Omental fat pad (tissue), 4 donors: ENCODE measurements around the gene RBMS3. TPM values are rescaled to one million over a fixed set of nuclear protein-coding genes. Genes with fewer than 3 reads are reported as not detected.

ENCODE experiments used
- ATAC-seq: fragments of 150-250 bp; one replicate; pipeline ENCODE4 v1.9.1; 2016; ENCODE audit warnings: mild to moderate bottlenecking, moderate library complexity; ENCODE audit not compliant: low FRiP score
- DNase-seq: peaks from one replicate; pipeline ENCODE4 v3.0.0-alpha.2; 2019; ENCODE audit warnings: low spot score
- total RNA-seq, 4 donors: library from RNA; depleted of rRNA; stranded (reverse); fragments of >200 nt; gene quantifications; one replicate each; pipeline ENCODE4 v1.1.0, GENCODE V29; 2016
- TF ChIP-seq, protein P1 (sequence below), 3 donors: fragments of 450-650 bp; IDR thresholded peaks; one replicate each; pipeline ENCODE4 v1.5.1; 2016 to 2017; ENCODE audit warnings: antibody characterized with exemption in 3 of 3, mild to moderate bottlenecking in 3 of 3, moderate library complexity in 2 of 3

The RBMS3 gene
- total RNA-seq, 4 donors from 2014 or later: 61.5 to 185 (median 120) TPM

- ATAC-seq (no peak), DNase-seq (no peak)
- TF ChIP-seq, protein P1, sequence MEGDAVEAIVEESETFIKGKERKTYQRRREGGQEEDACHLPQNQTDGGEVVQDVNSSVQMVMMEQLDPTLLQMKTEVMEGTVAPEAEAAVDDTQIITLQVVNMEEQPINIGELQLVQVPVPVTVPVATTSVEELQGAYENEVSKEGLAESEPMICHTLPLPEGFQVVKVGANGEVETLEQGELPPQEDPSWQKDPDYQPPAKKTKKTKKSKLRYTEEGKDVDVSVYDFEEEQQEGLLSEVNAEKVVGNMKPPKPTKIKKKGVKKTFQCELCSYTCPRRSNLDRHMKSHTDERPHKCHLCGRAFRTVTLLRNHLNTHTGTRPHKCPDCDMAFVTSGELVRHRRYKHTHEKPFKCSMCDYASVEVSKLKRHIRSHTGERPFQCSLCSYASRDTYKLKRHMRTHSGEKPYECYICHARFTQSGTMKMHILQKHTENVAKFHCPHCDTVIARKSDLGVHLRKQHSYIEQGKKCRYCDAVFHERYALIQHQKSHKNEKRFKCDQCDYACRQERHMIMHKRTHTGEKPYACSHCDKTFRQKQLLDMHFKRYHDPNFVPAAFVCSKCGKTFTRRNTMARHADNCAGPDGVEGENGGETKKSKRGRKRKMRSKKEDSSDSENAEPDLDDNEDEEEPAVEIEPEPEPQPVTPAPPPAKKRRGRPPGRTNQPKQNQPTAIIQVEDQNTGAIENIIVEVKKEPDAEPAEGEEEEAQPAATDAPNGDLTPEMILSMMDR (IDR thresholded peaks at IDR 0.05): no peak
Observed at GRCh38 chr3:29972320-29972993, 691.6 kb downstream of the RBMS3 start.

DNA sequence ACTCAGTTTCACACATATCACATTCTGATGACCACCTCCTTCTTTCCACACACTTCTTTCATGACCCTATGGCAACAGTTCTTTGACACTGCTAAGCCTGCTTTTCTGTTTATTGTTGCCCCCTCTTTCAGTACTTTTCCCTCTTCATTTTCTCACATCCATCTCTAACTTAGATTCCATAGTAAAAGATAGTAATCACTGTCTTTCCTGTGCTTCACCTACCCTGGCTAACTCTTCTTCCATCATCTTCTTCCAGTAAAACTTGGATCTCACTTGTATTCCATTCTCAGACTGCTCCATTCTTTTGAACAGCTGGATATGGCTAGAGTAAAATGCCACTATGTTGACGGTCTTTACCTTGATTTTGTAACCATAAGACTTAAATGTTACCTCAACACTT lies 692.9 kb downstream of the RBMS3 start:
- no peak for ATAC-seq
- no peak for DNase-seq
- TF ChIP-seq, protein P1 (IDR thresholded peaks at IDR 0.05): no peak

DNA sequence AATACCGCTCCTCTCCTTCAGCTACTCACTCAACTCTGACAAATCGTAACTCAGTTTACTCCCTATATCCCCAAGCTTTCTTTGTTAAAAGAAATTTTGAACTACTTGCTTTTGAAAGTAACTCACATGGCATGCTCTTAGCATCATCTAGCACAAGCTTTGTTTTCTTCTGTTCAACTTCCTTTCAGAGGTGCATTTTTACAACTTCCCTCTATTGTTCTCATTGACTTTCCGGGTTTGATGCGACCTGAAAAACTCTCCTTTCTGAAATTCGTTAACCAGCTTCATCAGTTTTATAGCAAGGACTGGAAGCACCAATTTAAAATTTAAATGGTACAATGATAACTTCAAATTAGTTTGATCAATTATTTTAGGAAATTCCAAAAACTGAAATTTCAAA lies 696.0 kb downstream of the RBMS3 start:
- no peak for ATAC-seq
- TF ChIP-seq, protein P1 (IDR thresholded peaks at IDR 0.05): no peak
- DNase-seq: no peak

DNA sequence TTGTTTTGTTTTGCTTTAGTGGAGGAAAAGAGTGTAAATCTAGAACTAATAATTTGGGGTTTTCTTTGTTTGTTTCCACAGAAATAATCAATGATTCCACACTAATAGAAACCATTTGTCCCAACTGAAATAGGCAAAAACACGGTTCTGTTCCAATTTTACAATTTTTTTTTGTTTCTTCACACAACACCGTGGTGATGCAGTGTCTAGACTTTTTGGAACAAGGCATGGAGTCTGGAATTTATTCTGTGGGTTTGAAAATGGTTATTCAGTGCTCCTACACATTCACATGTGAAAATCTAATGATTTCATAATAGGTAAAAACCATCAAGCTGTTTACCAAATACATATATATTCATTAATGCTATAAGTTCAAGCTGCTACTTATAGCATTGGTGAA lies 696.5 kb downstream of the RBMS3 start:
- no peak for DNase-seq
- no peak for ATAC-seq
- TF ChIP-seq, protein P1 (IDR thresholded peaks at IDR 0.05): no peak

DNA sequence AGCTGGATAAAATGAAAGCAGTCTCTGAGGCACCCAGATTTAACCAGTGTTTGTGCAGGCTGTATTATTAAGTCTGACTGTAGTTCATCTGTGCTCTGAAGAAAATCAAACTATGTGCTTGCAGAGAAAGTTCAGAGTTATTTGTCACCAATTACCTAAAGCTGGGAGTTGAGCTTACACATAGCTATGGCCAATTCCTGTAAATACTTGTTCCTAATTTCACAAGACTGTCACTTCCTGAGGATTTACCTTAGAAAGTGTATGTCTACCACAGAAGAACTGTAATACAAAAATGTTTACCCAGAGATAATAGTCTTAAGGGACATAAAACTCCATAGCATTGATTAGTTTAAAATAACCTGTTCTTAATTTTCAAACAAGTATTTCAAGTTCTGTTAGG lies 697.2 kb downstream of the RBMS3 start:
- ATAC-seq: no peak
- DNase-seq: no peak
- TF ChIP-seq, protein P1 (IDR thresholded peaks at IDR 0.05): no peak

DNA sequence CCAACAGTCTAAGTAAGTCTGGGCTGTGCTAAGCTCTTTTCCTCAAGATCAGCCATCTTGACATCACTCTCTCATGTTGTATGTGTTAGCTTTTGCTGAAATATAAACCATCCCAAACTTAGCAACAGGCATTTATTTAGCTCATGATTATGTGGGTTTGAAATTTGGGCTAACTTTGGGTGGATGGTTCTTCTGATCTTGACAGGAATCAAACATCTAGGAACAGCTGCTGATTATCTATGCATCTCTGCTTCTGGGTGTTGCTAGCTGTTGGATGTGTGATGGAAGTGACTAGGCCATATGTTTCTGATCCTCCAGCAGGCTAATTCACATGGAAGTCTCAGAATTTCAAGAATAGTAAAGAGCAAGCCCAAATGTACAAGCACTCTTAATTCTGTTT lies 710.3 kb downstream of the RBMS3 start:
- ATAC-seq (no peak), DNase-seq (no peak)
- TF ChIP-seq, protein P1 (IDR thresholded peaks at IDR 0.05): no peak

DNA sequence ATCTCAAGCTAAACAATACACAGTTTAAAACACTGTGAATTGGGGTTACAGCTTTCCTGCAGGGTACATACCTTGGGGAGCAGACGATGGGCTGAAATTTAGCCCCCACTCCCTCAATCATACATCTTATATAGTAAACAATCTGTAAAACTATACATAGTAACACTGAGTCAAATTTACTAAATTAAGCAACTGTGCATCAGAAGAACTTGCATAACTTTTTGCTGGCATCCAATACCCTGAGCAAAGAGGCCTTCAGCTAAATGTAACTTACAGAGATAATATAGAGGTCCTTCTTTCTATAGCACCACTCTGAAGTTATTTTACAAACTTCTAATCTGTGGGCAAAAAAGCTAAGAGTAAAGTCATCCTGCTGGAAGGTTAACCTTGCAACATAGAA lies 721.9 kb downstream of the RBMS3 start:
- TF ChIP-seq, protein P1 (IDR thresholded peaks at IDR 0.05): no peak
- DNase-seq (no peak), ATAC-seq (no peak)
